ENCODE results near the gene PSD2.

PSD2 gene

GRCh38 chr5:139752506-139753473, 42.8 kb upstream of the PSD2 start:
- no peak overlapping the region for H3K4me3 ChIP-seq (ENCODE audit: low read depth, low read length)
- no peak for DNase-seq (ENCODE audit: low read depth)
- no peak for TF ChIP-seq CTCF (IDR thresholded peaks at IDR 0.05; ENCODE audit: control insufficient read depth, extremely low read depth, insufficient read depth)

GRCh38 chr5:139755892-139756671, 39.5 kb upstream of the PSD2 start:
- no peak for DNase-seq (ENCODE audit: low read depth)
- no peak for TF ChIP-seq CTCF (IDR thresholded peaks at IDR 0.05; ENCODE audit: control insufficient read depth, extremely low read depth, insufficient read depth)
- H3K4me3 ChIP-seq (ENCODE audit: low read depth, low read length) = no peak overlapping the region; the same call in 1 of the 2 replicates

GRCh38 chr5:139756971-139757370, 38.6 kb upstream of the PSD2 start:
- no peak for TF ChIP-seq CTCF (IDR thresholded peaks at IDR 0.05; ENCODE audit: control insufficient read depth, extremely low read depth, insufficient read depth)
- no peak overlapping the region for H3K4me3 ChIP-seq (ENCODE audit: low read depth, low read length)
- DNase-seq (ENCODE audit: low read depth) = no peak

GRCh38 chr5:139757727-139758509, 37.7 kb upstream of the PSD2 start:
- TF ChIP-seq CTCF (IDR thresholded peaks at IDR 0.05; ENCODE audit: control insufficient read depth, extremely low read depth, insufficient read depth) = no peak
- H3K4me3 ChIP-seq (ENCODE audit: low read depth, low read length) = no peak overlapping the region
- no peak for DNase-seq (ENCODE audit: low read depth)

GRCh38 chr5:139758510-139759075, 37.0 kb upstream of the PSD2 start:
- DNase-seq (ENCODE audit: low read depth) = no peak
- TF ChIP-seq CTCF (IDR thresholded peaks at IDR 0.05; ENCODE audit: control insufficient read depth, extremely low read depth, insufficient read depth) = no peak
- H3K4me3 ChIP-seq (ENCODE audit: low read depth, low read length) = no peak overlapping the region

GRCh38 chr5:139759219-139759721, 36.3 kb upstream of the PSD2 start:
- no peak for TF ChIP-seq CTCF (IDR thresholded peaks at IDR 0.05; ENCODE audit: control insufficient read depth, extremely low read depth, insufficient read depth)
- no peak for DNase-seq (ENCODE audit: low read depth)
- no peak overlapping the region for H3K4me3 ChIP-seq (ENCODE audit: low read depth, low read length)

Measured in LNCaP clone FGC (cell line).